Measurements from ENCODE around the gene LIFR.

LIFR gene

DNA sequence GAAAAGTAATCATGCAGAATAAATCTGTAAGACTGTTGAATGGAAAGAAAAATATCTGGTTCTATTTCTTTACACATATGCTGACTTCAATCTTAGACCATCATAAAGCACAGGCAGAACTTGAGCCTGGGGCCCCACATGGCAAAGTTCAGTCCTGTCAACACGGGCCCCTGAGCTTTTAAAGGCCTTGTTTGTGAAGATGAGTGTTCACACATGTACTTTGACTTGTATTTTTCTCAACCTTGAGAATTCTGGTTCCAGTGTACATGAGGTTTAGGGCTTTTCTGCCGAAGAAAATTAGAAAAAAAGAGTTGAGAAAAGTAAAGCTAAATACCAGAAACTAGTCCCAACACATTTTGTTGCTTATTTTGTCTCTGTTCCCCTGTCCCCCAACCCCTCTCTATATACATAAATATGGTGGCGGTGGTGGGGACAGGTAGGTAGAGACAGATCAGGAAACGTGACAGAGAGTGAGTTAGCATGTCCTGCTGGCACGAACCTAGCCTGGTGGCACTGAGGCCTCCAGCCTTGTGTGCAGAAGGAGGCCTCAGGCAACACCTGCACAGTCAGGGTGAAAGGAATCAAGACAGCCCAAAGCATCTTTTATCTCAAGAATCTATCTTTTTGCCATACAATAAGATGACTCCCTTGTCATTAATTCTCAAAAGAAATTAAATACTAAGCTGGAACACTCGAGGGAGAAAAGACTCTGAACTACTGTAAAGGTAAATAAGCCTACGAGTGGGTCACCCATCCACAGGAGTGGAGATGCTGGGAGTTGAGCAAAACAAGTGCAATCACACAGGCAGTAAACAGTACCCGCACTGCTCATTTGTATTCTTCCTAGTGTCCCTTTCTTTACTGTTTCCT is 22.9 kb downstream of the LIFR start:
- peaks cover 3% of the 10 kb centered on the region for H3K4me1 ChIP-seq (ENCODE audit: low read depth, poor library complexity, severe bottlenecking)
- H3K27ac ChIP-seq, result no peak overlapping the region
- no peaks in the 10 kb centered on the region for H3K27me3 ChIP-seq (ENCODE audit: insufficient read depth, low read depth)
- no peak overlapping the region for H3K4me3 ChIP-seq (IDR thresholded peaks at IDR 0.05; ENCODE audit: insufficient read depth, low read depth, low read length)
- no peak overlapping the region for H3K4me2 ChIP-seq
- H3K36me3 ChIP-seq (ENCODE audit: insufficient read depth), result no peaks in the 10 kb centered on the region
- TF ChIP-seq, protein P1, sequence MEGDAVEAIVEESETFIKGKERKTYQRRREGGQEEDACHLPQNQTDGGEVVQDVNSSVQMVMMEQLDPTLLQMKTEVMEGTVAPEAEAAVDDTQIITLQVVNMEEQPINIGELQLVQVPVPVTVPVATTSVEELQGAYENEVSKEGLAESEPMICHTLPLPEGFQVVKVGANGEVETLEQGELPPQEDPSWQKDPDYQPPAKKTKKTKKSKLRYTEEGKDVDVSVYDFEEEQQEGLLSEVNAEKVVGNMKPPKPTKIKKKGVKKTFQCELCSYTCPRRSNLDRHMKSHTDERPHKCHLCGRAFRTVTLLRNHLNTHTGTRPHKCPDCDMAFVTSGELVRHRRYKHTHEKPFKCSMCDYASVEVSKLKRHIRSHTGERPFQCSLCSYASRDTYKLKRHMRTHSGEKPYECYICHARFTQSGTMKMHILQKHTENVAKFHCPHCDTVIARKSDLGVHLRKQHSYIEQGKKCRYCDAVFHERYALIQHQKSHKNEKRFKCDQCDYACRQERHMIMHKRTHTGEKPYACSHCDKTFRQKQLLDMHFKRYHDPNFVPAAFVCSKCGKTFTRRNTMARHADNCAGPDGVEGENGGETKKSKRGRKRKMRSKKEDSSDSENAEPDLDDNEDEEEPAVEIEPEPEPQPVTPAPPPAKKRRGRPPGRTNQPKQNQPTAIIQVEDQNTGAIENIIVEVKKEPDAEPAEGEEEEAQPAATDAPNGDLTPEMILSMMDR (conservative IDR thresholded peaks at IDR 0.05; ENCODE audit: low read depth, low read length), result no peak
- H3K9ac ChIP-seq, result no peak overlapping the region
- H2AFZ ChIP-seq (ENCODE audit: low read depth), result no peak overlapping the region
- no peaks in the 10 kb centered on the region for H3K79me2 ChIP-seq (ENCODE audit: insufficient read depth, low read depth)
- H4K20me1 ChIP-seq (ENCODE audit: insufficient read depth), result no peaks in the 10 kb centered on the region

DNA sequence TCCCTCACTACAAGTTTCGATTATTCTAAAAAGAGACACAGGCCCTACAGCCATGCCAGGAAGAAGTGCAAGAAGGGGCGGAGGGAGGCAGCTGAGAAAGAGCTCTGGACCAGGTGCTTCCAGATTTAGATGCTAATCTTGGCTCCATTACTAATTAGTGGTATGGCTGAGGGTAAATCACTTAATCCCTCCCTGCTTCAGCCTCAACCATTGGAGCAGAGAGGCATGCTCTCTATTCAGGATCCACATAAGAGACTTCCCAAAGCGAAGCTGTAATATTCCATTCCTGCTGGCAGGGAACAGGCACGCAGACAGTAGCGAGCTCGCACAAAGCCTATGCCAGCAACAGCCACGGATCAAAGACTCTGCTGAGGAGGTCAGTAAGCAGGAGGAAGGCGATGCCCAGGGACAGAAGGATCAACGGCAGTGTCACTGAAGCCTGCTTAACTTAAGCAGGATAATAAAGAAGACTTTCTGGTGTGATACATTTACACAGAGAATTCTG is 24.2 kb downstream of the LIFR start:
- H3K79me2 ChIP-seq (ENCODE audit: insufficient read depth, low read depth), result no peaks in the 10 kb centered on the region

DNA sequence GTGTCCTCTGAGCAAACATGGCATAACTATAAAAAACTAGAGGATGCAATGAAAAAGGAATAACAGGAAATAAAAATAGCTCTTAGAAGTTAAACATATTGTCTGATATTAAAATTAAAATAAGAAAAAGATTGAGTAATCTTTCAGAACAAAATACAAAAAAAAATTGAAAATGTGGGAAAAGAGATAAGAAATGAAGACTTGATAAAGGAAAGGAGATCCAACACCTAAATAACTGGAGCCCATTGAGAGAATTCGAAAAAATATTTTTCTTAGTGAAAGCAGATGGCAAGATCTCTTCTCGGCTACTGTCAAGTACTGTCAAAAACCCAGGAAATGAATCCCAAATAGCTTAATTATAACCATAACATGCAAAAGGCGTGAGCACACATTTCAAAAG is 24.9 kb downstream of the LIFR start:
- Histone ChIP-seq H2AFZ (ENCODE audit: low read depth) (no peak overlapping the region), H4K20me1 (ENCODE audit: insufficient read depth) (no peaks in the 10 kb centered on the region), H3K4me3 (IDR thresholded peaks at IDR 0.05; ENCODE audit: insufficient read depth, low read depth, low read length) (no peak overlapping the region), H3K4me2 (no peak overlapping the region), H3K36me3 (ENCODE audit: insufficient read depth) (no peaks in the 10 kb centered on the region), H3K27me3 (ENCODE audit: insufficient read depth, low read depth) (no peaks in the 10 kb centered on the region), H3K27ac (no peak overlapping the region), H3K79me2 (ENCODE audit: insufficient read depth, low read depth) (no peaks in the 10 kb centered on the region), H3K4me1 (ENCODE audit: low read depth, poor library complexity, severe bottlenecking) (peaks cover 3% of the 10 kb centered on the region), H3K9ac (no peak overlapping the region)
- TF ChIP-seq, protein P1 (conservative IDR thresholded peaks at IDR 0.05; ENCODE audit: low read depth, low read length), result no peak

More for the DNA sequence above, 24.2 kb downstream of the LIFR start:
- no peak overlapping the region for H3K4me3 ChIP-seq (IDR thresholded peaks at IDR 0.05; ENCODE audit: insufficient read depth, low read depth, low read length)
- H3K27ac ChIP-seq, result no peak overlapping the region
- peaks cover 3% of the 10 kb centered on the region for H3K4me1 ChIP-seq (ENCODE audit: low read depth, poor library complexity, severe bottlenecking)
- H3K9ac ChIP-seq, result no peak overlapping the region
- no peak overlapping the region for H3K4me2 ChIP-seq
- H3K27me3 ChIP-seq (ENCODE audit: insufficient read depth, low read depth), result no peaks in the 10 kb centered on the region
- H4K20me1 ChIP-seq (ENCODE audit: insufficient read depth), result no peaks in the 10 kb centered on the region
- TF ChIP-seq, protein P1 (conservative IDR thresholded peaks at IDR 0.05; ENCODE audit: low read depth, low read length), result no peak
- H3K36me3 ChIP-seq (ENCODE audit: insufficient read depth), result no peaks in the 10 kb centered on the region
- no peak overlapping the region for H2AFZ ChIP-seq (ENCODE audit: low read depth)

DNA sequence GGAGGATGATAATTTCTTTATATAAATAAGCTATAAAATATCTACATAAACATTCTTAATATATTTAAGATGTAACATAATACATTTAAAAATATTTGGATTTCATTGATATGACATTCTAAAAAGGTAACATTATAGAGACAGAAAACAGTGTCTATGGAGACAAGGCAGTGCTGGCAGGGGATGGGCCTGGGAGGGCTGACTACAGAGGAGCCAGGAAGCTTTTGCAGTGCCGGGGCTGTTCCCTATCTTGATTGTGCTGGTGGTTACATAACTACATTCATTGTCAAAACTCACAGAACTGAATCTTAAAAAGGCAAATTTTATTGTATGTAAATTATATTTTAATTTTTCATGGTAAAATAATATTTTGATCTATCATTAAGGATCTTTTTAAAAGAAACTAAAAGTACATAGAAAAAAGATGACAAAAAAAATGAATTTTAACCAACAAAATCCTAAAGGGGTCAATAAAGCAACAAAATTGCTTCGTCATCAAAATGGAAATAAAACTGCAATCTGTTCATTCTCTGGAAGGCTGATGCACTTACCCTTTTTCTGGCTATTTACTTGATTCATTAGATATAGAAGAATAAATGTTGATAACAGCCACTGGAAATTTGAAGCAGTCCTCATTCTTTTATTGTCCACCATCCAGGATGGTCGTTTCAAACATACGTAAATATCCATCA is 26.3 kb downstream of the LIFR start:
- Histone ChIP-seq H3K4me1 (ENCODE audit: low read depth, poor library complexity, severe bottlenecking) (peaks cover 3% of the 10 kb centered on the region), H2AFZ (ENCODE audit: low read depth) (no peak overlapping the region), H3K9ac (no peak overlapping the region), H3K79me2 (ENCODE audit: insufficient read depth, low read depth) (no peaks in the 10 kb centered on the region), H3K4me3 (IDR thresholded peaks at IDR 0.05; ENCODE audit: insufficient read depth, low read depth, low read length) (no peak overlapping the region), H3K36me3 (ENCODE audit: insufficient read depth) (no peaks in the 10 kb centered on the region), H3K4me2 (no peak overlapping the region), H3K27me3 (ENCODE audit: insufficient read depth, low read depth) (no peaks in the 10 kb centered on the region), H4K20me1 (ENCODE audit: insufficient read depth) (no peaks in the 10 kb centered on the region), H3K27ac (no peak overlapping the region)
- TF ChIP-seq, protein P1 (conservative IDR thresholded peaks at IDR 0.05; ENCODE audit: low read depth, low read length), result no peak

Measured in KMS-11 (cell line).